Glutamatergic neuron (in vitro differentiated cells): ENCODE results near the gene RAD52. TPM values are rescaled to one million over a fixed set of nuclear protein-coding genes. Genes with fewer than 3 reads are reported as not detected.

Experiments
- DNase-seq: peaks from one replicate; pipeline ENCODE4 v3.0.0; 2022
- H3K27ac Mint-ChIP-seq: one replicate; pipeline ENCODE4 v1.8.0; 2020; ENCODE audit warnings: mild to moderate bottlenecking, mixed read lengths, inconsistent platforms; ENCODE audit not compliant: unreplicated experiment
- H3K27me3 Mint-ChIP-seq: one replicate; pipeline ENCODE4 v1.8.0; 2020; ENCODE audit warnings: mild to moderate bottlenecking, moderate library complexity, mixed read lengths, inconsistent platforms; ENCODE audit not compliant: unreplicated experiment
- H3K36me3 Mint-ChIP-seq: one replicate; pipeline ENCODE4 v1.8.0; 2020; ENCODE audit warnings: mild to moderate bottlenecking, mixed read lengths, inconsistent platforms; ENCODE audit not compliant: unreplicated experiment
- H3K4me1 Mint-ChIP-seq: one replicate; pipeline ENCODE4 v1.8.0; 2020; ENCODE audit warnings: mild to moderate bottlenecking, low read depth, mixed read lengths, inconsistent platforms; ENCODE audit not compliant: unreplicated experiment
- H3K4me3 Mint-ChIP-seq: one replicate; pipeline ENCODE4 v1.8.0; 2020; ENCODE audit warnings: mild to moderate bottlenecking, mixed read lengths, inconsistent platforms; ENCODE audit not compliant: unreplicated experiment
- H3K9me3 Mint-ChIP-seq: one replicate; pipeline ENCODE4 v1.8.0; 2020; ENCODE audit warnings: mild to moderate bottlenecking, moderate library complexity, mixed read lengths, inconsistent platforms; ENCODE audit not compliant: unreplicated experiment
- CTCF ChIP-seq: fragments of 200-600 bp; sonication (generic); IDR thresholded peaks from one replicate; pipeline ENCODE4 v1.5.0; 2021; ENCODE audit not compliant: partially characterized antibody, unreplicated experiment
- total RNA-seq: library from RNA; stranded (reverse); fragmentation: NEBNext Ultra II Directional; extraction: Animal tissue kit (Norgen Biotek cat#: 25700); gene quantifications from one replicate; pipeline ENCODE4 v1.2.1, GENCODE V29; 2021; ENCODE audit not compliant: unreplicated experiment

RAD52 gene
- total RNA-seq, 1 donor from 2014 or later = 16.5 TPM

- DNase-seq = no peak
- H3K9me3 Mint-ChIP-seq = peaks cover 2% of the 10 kb centered on the region
- peaks cover 2% of the 10 kb centered on the region for H3K27me3 Mint-ChIP-seq
- no peaks in the 10 kb centered on the region for H3K36me3 Mint-ChIP-seq
- no peak overlapping the region for H3K27ac Mint-ChIP-seq
- no peak overlapping the region for H3K4me3 Mint-ChIP-seq
- peaks cover 4% of the 10 kb centered on the region for H3K4me1 Mint-ChIP-seq
- no peak for TF ChIP-seq CTCF
These were observed 27.7 kb upstream of the RAD52 start for GRCh38 chr12:977156-977555.

DNA sequence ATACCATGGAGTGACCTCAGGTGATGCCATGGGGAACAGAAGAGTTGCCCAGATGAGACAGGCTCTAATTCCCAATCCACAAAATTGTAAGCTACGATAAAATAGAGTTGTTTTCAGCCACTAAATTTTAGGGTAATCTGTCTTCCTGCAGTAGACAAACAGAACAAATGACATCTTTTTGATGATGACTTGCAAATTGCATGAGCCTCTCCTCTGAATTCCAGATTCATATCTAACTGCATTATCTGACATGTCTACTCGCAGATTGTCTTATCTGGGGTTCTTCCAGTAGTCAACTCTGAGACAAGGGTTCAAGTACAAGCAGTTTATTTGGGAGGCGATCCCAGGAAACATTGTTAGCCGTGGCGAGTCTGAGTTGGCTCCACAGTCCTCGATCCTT is 27.1 kb upstream of the RAD52 start:
- DNase-seq = no peak
- no peaks in the 10 kb centered on the region for H3K27me3 Mint-ChIP-seq
- H3K4me1 Mint-ChIP-seq = no peaks in the 10 kb centered on the region
- TF ChIP-seq CTCF = no peak
- H3K36me3 Mint-ChIP-seq = no peaks in the 10 kb centered on the region
- peaks cover 3% of the 10 kb centered on the region for H3K9me3 Mint-ChIP-seq
- H3K27ac Mint-ChIP-seq = no peak overlapping the region
- no peak overlapping the region for H3K4me3 Mint-ChIP-seq

GRCh38 chr12:974271-974862 is 24.9 kb upstream of the RAD52 start:
- TF ChIP-seq CTCF = no peak
- Mint-ChIP-seq H3K4me3 (no peak overlapping the region), H3K9me3 (peaks cover 3% of the 10 kb centered on the region), H3K27me3 (no peaks in the 10 kb centered on the region), H3K27ac (no peak overlapping the region), H3K36me3 (no peaks in the 10 kb centered on the region), H3K4me1 (no peaks in the 10 kb centered on the region)
- no peak for DNase-seq

DNA sequence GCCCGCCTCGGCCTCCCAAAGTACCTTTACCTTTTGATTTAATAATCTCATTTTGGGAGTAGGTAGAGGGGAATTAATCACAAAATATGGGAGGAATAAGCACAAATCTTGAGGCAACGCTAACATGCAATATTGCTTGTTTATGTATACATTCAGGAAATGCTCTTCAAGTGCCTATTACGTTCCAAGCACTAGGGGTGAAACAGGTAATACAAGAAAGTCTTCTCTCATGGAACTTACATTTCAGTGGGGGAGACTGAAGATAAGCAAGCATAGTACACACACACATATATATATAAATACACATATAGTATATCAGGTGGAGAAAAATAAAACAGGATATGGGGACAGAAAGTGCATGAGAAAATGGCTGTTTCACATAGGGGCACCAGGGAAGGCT is 22.5 kb upstream of the RAD52 start:
- DNase-seq = no peak
- no peak overlapping the region for H3K27ac Mint-ChIP-seq
- peaks cover 1% of the 10 kb centered on the region for H3K9me3 Mint-ChIP-seq
- no peaks in the 10 kb centered on the region for H3K27me3 Mint-ChIP-seq
- no peak overlapping the region for H3K4me3 Mint-ChIP-seq
- no peaks in the 10 kb centered on the region for H3K36me3 Mint-ChIP-seq
- no peak for TF ChIP-seq CTCF
- peaks cover 2% of the 10 kb centered on the region for H3K4me1 Mint-ChIP-seq

DNA sequence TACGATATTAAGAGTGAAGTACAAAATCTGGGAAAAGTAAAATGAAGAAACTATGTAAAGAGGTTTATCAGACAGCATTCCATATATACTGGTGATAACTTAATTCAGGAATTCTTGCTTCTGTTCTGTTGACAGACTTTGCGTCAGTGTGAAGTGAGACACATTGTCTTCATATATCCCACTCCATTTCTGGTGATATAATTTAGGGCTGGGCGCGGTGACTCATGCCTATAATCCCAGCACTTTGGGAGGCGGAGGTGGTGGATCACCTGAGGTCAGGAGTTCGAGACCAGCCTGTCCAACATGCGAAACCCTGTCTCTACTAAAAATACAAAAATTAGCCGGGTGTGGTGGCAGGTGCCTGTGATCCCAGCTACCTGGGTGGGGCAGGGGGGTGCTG is 20.3 kb upstream of the RAD52 start:
- Mint-ChIP-seq H3K9me3 (peaks cover 1% of the 10 kb centered on the region), H3K36me3 (no peaks in the 10 kb centered on the region), H3K4me3 (no peak overlapping the region), H3K27ac (no peak overlapping the region), H3K27me3 (no peaks in the 10 kb centered on the region), H3K4me1 (peaks cover 2% of the 10 kb centered on the region)
- TF ChIP-seq CTCF = no peak
- no peak for DNase-seq
